Endodermal cell (in vitro differentiated cells): ENCODE measurements around the gene MICAL3. TPM values are rescaled to one million over a fixed set of nuclear protein-coding genes. Genes with fewer than 3 reads are reported as not detected.
A peak's percentile ranks its signal among the peaks of the same experiment; 100 is the strongest.

Experiments used
- DNase-seq: peaks from one replicate; pipeline ENCODE4 v3.0.0-alpha.2; 2017
- H3K27ac ChIP-seq: 2 replicates; pipeline ENCODE4 v1.5.1; 2013; ENCODE audit warnings: mild to moderate bottlenecking, low read depth, low read length, moderate library complexity
- H3K27me3 ChIP-seq: 2 replicates; pipeline ENCODE4 v1.6.1; 2013; ENCODE audit warnings: mild to moderate bottlenecking, low read length, moderate library complexity; ENCODE audit not compliant: insufficient read depth, control insufficient read depth, poor library complexity, severe bottlenecking
- H3K36me3 ChIP-seq: 2 replicates; pipeline ENCODE4 v1.7.0; 2013; ENCODE audit warnings: mild to moderate bottlenecking, low read length, moderate library complexity; ENCODE audit not compliant: control insufficient read depth, insufficient read depth
- H3K4me1 ChIP-seq: one replicate; pipeline ENCODE4 v1.7.0; 2013; ENCODE audit warnings: low read length; ENCODE audit not compliant: control insufficient read depth, insufficient read depth
- H3K4me3 ChIP-seq: 2 replicates; pipeline ENCODE4 v1.5.1; 2013; ENCODE audit warnings: mild to moderate bottlenecking, low read length, moderate library complexity
- H3K9ac ChIP-seq: 2 replicates; pipeline ENCODE4 v1.6.1; 2013; ENCODE audit warnings: mild to moderate bottlenecking, low read length, moderate library complexity; ENCODE audit not compliant: poor library complexity, severe bottlenecking; ENCODE audit errors: extremely low read depth
- H3K9me3 ChIP-seq: 2 replicates; pipeline ENCODE4 v1.6.1; 2013; ENCODE audit warnings: mild to moderate bottlenecking, low read length, moderate library complexity; ENCODE audit not compliant: control insufficient read depth
- H3K27ac Mint-ChIP-seq: 2 replicates; pipeline ENCODE4 v1.8.0; 2020; ENCODE audit warnings: mixed read lengths
- H3K27me3 Mint-ChIP-seq: 2 replicates; pipeline ENCODE4 v1.8.0; 2021; ENCODE audit warnings: mild to moderate bottlenecking, mixed read lengths; ENCODE audit not compliant: insufficient read depth
- H3K36me3 Mint-ChIP-seq: 2 replicates; pipeline ENCODE4 v1.8.0; 2020; ENCODE audit warnings: low read depth, mixed read lengths
- H3K4me1 Mint-ChIP-seq: 2 replicates; pipeline ENCODE4 v1.8.0; 2020; ENCODE audit warnings: mixed read lengths
- H3K4me3 Mint-ChIP-seq: 2 replicates; pipeline ENCODE4 v1.8.0; 2020; ENCODE audit warnings: mild to moderate bottlenecking, moderate library complexity, mixed read lengths
- H3K9me3 Mint-ChIP-seq: 2 replicates; pipeline ENCODE4 v1.8.0; 2020; ENCODE audit warnings: mild to moderate bottlenecking, mixed read lengths
- WGBS, 2 experiments: methylation state at CpG; one replicate each; pipeline versions ENCODE4 v1.1.5 to v1.1.7; 2013; ENCODE audit warnings: missing lambda C conversion rate in 2 of 2, mixed read lengths in 1 of 2; ENCODE audit not compliant: insufficient coverage in 1 of 2, insufficient read length in 1 of 2; 5-methylcytosine and 5-hydroxymethylcytosine counted together
- total RNA-seq, 2 donors: library from RNA; stranded (reverse); fragmentation: NEBNext Ultra II Directional in 1 of 2; extraction: Animal tissue kit (Norgen Biotek cat#: 25700) in 1 of 2; gene quantifications; 2 replicates in 1 of 2; 3 replicates in 1 of 2; pipeline ENCODE4 v1.2.1, GENCODE V29; 2021
- TF ChIP-seq, protein P1 (sequence below): fragments of 200-600 bp; sonication (generic); conservative IDR thresholded peaks from 2 replicates; pipeline ENCODE4 v1.5.0; 2021; ENCODE audit warnings: antibody characterized with exemption, mild to moderate bottlenecking

Gene MICAL3
- total RNA-seq, 2 donors from 2014 or later = 42.8 to 48.1 TPM

DNA sequence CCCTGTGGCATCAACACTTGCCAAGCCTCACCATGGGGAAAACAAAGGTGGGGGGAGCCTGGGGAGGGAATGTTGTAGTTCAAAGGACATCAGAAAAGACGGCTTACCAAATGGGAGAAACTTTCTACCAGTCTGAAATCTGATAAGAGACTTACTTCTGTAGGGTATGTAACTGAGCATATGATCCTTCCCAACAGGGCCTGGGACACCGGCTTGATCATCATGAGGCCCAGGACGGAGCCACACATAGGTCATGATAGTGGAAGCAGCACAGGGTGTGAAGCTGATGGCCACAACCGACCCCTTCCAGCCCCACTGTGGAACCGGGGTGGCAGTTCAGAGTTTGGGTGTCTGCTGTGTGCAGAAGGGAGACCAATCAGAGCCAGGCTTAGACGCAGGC, 51.1 kb downstream of the MICAL3 start:
- Histone ChIP-seq H3K36me3 (no peaks in the 10 kb centered on the region), H3K27me3 (peaks cover 8% of the 10 kb centered on the region), H3K4me3 (no peak overlapping the region), H3K9ac (no peak overlapping the region), H3K4me1 (no peaks in the 10 kb centered on the region), H3K9me3 (peaks cover 3% of the 10 kb centered on the region), H3K27ac (no peak overlapping the region)
- Mint-ChIP-seq H3K4me3 (no peak overlapping the region), H3K27ac (peak overlapping the region; percentile 61), H3K4me1 (peaks cover 13% of the 10 kb centered on the region), H3K27me3 (peaks cover 2% of the 10 kb centered on the region), H3K36me3 (peaks cover 13% of the 10 kb centered on the region), H3K9me3 (peaks cover 7% of the 10 kb centered on the region)
- 96% methylated on average over 5 to 6 of the region's 6 CpGs for WGBS, 2 experiments
- TF ChIP-seq, protein P1, sequence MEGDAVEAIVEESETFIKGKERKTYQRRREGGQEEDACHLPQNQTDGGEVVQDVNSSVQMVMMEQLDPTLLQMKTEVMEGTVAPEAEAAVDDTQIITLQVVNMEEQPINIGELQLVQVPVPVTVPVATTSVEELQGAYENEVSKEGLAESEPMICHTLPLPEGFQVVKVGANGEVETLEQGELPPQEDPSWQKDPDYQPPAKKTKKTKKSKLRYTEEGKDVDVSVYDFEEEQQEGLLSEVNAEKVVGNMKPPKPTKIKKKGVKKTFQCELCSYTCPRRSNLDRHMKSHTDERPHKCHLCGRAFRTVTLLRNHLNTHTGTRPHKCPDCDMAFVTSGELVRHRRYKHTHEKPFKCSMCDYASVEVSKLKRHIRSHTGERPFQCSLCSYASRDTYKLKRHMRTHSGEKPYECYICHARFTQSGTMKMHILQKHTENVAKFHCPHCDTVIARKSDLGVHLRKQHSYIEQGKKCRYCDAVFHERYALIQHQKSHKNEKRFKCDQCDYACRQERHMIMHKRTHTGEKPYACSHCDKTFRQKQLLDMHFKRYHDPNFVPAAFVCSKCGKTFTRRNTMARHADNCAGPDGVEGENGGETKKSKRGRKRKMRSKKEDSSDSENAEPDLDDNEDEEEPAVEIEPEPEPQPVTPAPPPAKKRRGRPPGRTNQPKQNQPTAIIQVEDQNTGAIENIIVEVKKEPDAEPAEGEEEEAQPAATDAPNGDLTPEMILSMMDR = no peak
- no peak for DNase-seq

DNA sequence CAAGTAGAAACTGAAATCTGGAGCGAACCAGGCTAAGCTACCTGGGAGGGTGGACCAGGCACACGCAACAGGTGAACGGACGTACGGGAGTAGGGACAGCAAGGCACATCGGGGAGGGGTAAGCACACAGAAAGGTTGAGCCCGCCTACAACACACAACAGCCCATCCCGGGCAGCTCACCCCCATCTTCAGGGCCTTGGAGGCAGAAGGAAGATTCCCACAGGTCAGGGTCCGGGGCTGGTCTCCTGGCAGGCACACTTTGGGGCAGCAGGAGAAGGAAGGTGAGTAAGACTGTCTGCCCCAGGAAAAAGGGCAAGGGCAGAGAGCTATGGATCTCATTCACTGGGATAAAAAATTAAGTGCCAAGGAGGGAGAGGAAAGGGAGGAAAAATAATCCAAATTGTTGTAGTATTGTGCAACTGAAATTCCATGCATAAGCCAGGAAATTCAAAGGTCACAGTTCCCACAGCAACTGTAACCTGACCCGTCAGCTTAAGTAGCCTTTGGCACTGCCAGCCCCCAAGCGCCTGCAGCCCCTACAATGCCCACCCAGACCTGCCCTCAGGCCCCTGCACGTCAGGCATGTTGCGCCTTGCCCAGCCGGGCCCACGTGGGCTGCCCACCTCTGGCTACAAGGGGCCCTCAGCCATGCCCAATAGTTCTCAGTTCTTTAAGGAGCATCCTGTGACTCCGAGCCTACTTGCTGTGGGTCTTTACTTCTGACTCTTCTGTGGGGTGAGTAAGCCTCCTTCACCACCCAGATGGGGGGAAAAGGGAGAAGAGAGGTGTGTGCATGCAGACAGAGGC, 51.8 kb downstream of the MICAL3 start:
- peak overlapping the region; percentile 61 for H3K27ac Mint-ChIP-seq
- H3K27ac ChIP-seq = no peak overlapping the region

DNA sequence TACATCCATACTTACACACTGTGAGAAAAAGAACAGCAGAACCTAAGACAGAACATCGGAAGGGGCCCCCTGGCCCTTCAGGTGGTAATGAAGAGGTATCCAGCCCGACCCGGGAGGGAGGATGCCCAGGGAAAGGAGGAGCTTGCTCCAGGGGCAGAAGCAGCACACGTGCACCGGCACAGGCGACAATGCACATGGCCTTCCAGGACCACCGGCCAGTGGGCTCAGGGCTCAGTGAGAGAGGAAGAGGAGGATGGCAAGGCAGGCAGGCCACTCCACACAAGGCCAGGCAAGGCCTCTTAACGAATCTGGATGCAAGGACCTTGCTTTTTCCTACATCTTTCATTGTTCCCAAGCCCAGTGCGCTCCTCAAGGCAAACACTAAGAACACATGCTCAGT, 52.6 kb downstream of the MICAL3 start:
- TF ChIP-seq, protein P1 = no peak
- Mint-ChIP-seq H3K9me3 (no peaks in the 10 kb centered on the region), H3K4me3 (no peak overlapping the region), H3K27ac (no peak overlapping the region), H3K4me1 (peaks cover 13% of the 10 kb centered on the region), H3K27me3 (peaks cover 14% of the 10 kb centered on the region), H3K36me3 (peaks cover 13% of the 10 kb centered on the region)
- DNase-seq = no peak
- H3K36me3 ChIP-seq = no peaks in the 10 kb centered on the region
- H3K9me3 ChIP-seq = no peaks in the 10 kb centered on the region
- no peaks in the 10 kb centered on the region for H3K4me1 ChIP-seq
- peaks cover 19% of the 10 kb centered on the region for H3K27me3 ChIP-seq
- no peak overlapping the region for H3K9ac ChIP-seq
- no peak overlapping the region for H3K4me3 ChIP-seq
- H3K27ac ChIP-seq = peak overlapping the region; percentile 36
- 79 to 91% methylated on average over 2 to 9 of the region's 9 CpGs for WGBS, 2 experiments

More for the DNA sequence above, 51.8 kb downstream of the MICAL3 start:
- TF ChIP-seq, protein P1 = no peak
- peaks cover 5% of the 10 kb centered on the region for H3K27me3 Mint-ChIP-seq
- Histone ChIP-seq H3K9me3 (no peaks in the 10 kb centered on the region), H3K9ac (no peak overlapping the region), H3K4me1 (no peaks in the 10 kb centered on the region), H3K36me3 (no peaks in the 10 kb centered on the region), H3K4me3 (no peak overlapping the region), H3K27me3 (peaks cover 10% of the 10 kb centered on the region)
- no peak overlapping the region for H3K4me3 Mint-ChIP-seq
- H3K9me3 Mint-ChIP-seq = peaks cover 4% of the 10 kb centered on the region
- H3K36me3 Mint-ChIP-seq = peaks cover 11% of the 10 kb centered on the region
- peaks cover 13% of the 10 kb centered on the region for H3K4me1 Mint-ChIP-seq
- 89% methylated on average over 13 to 16 of the region's 16 CpGs for WGBS, 2 experiments
- no peak for DNase-seq
